ENCODE results near the gene DPEP1.
"Not testable (repeated sequence)": the region's sequence is repeated elsewhere in the genome, so short reads cannot be mapped to it uniquely, and the experiment has no call there.

Gene DPEP1

DNA sequence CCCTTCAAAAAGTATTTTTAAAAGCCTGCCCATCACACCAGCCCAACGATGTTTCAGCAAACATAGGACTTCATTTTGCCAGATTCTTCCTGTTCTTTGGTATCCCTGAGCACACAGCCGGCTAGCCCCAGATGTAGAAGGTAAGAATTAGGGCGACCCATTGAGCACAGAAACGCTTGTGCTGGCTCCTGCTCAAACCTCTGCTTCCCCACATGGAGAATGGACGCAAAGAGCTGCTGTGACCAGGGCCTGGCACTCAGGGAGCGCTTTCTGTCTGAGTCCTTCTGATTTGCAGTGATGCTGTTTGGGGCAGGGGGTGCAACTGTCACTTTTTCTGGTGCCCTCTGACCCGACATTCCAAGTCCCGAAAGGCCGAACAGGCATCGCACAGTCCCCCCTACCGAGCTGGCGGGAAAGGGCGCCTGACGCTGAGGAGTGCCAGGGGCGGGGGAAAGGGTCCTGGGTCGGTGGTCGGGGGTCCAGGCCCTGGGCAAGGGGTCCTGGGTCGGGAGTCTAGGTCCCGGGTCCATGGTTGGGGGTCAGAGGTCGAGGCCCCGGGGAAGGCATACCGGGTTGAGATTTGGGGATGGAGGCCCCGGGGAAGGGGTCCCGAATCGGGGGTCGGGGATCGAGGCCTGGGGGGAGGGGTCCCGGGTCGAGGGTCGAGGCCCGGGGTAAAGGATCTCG, 43.1 kb downstream of the DPEP1 start:
- H3K36me3 ChIP-seq (ENCODE audit: insufficient read depth, low read length): peaks cover 6% of the 10 kb centered on the region; the same call in 1 of the 2 replicates
- H3K79me2 ChIP-seq (ENCODE audit: control insufficient read depth, insufficient read depth, low read length, unreplicated experiment): peaks cover 68% of the 10 kb centered on the region
- H3K27ac ChIP-seq (ENCODE audit: low read depth, low read length): peak overlapping the region; percentile 73; the same call in 1 of the 2 replicates

DNA sequence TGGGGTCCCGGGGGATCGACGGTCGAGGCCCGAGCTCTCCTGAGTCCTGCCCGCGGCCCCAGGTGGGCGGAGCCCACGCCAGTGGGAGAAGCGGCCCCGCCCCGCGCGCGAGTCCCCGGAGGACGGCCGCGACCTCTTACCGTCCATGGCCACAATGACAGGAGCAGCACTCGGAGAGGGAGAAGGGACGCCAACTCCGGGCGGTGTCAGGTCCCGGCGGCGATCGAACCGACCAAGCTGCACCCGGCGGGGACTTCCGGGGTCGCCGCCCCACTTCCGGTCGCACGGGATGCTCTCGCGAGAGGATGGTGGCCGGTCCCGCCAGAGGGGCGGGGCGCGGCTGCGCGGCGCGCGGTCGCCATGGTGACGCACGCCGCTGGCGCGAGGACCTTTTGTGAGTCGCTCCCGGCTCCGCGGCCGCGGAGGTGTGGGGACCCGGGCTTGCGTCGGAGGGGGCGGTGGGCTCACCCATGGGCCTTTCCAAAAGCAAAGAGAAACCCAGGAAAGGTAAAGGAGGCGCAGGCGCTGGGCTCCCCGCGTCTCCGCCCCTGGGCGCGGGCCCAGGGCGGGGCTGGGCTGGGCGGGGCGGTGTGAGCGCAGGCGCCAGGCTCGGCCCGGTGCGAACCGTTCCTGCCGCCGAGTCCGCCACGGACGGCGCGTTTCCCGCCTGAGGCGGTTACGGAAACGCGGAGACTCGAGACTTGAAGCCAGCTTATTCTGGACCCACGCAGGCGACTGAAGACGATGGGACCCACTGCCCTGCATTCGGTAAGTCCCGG, 44.2 kb downstream of the DPEP1 start, which contains the start of the genes CHMP1A and SPATA33:
Gene CHMP1A (minus strand): TSS at position 267 of the 779 bp plus-strand sequence. CDS start 120 bp downstream, at position 147.
Gene SPATA33 (plus strand): TSS at position 395 of the 779 bp plus-strand sequence. CDS start 76 bp downstream, at position 471.
- Histone ChIP-seq H3K27ac (ENCODE audit: low read depth, low read length) (peak within 1 kb of the TSS; percentile 73), H3K27me3 (ENCODE audit: insufficient read depth, low read length) (no peaks in the 10 kb centered on the region), H3K4me3 (ENCODE audit: low read depth, low read length) (peak within 1 kb of the TSS; percentile 98), H2AFZ (ENCODE audit: low read length, unreplicated experiment) (peak within 1 kb of the TSS; percentile 97), H3K79me2 (ENCODE audit: control insufficient read depth, insufficient read depth, low read length, unreplicated experiment) (peaks cover 65% of the 10 kb centered on the region), H3K4me1 (ENCODE audit: control insufficient read depth, insufficient read depth, low read length, unreplicated experiment) (peaks cover 6% of the 10 kb centered on the region), H3K36me3 (ENCODE audit: insufficient read depth, low read length) (peaks cover 6% of the 10 kb centered on the region; the same call in 1 of the 2 replicates)

More for the DNA sequence above, 43.1 kb downstream of the DPEP1 start:
- H2AFZ ChIP-seq (ENCODE audit: low read length, unreplicated experiment): no peak overlapping the region
- H3K27me3 ChIP-seq (ENCODE audit: insufficient read depth, low read length): no peaks in the 10 kb centered on the region
- H3K4me1 ChIP-seq (ENCODE audit: control insufficient read depth, insufficient read depth, low read length, unreplicated experiment): peaks cover 6% of the 10 kb centered on the region
- peak overlapping the region; percentile 98 for H3K4me3 ChIP-seq (ENCODE audit: low read depth, low read length)

DNA sequence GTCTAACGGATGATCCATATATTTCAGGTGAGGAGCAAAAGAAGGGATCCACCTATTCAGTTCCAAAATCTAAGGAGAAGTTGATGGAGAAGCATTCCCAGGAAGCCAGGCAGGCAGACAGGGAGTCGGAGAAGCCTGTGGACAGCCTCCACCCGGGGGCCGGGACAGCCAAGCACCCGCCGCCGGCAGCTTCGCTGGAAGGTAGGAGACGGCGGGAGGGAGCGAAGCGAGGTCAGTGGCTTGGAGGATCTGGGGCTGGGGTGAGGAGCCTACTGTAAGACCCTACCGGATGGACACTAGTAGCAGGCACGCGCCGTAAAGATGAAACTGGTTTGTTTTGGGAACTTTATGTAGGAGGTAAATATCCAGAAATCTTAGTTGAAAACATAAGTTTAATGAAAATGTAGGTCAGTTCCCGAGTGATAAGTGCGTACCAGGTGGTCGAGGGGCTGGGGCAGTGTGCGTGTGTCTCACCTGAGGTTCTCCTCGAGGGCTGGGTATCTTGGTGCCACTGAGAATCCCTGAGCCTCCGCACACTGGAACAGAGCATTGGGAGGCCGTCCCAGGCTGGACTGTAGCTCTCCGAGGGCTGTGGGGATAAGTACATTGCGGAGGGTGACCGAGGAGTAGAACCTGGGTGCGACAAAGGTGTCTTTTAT, 44.9 kb downstream of the DPEP1 start:
- Histone ChIP-seq H3K27me3 (ENCODE audit: insufficient read depth, low read length) (no peaks in the 10 kb centered on the region), H3K27ac (ENCODE audit: low read depth, low read length) (peak overlapping the region; percentile 73), H3K79me2 (ENCODE audit: control insufficient read depth, insufficient read depth, low read length, unreplicated experiment) (peaks cover 64% of the 10 kb centered on the region), H3K4me1 (ENCODE audit: control insufficient read depth, insufficient read depth, low read length, unreplicated experiment) (peaks cover 6% of the 10 kb centered on the region), H2AFZ (ENCODE audit: low read length, unreplicated experiment) (peak overlapping the region; percentile 97), H3K36me3 (ENCODE audit: insufficient read depth, low read length) (peaks cover 6% of the 10 kb centered on the region; the same call in 1 of the 2 replicates), H3K4me3 (ENCODE audit: low read depth, low read length) (peak overlapping the region; percentile 98)

DNA sequence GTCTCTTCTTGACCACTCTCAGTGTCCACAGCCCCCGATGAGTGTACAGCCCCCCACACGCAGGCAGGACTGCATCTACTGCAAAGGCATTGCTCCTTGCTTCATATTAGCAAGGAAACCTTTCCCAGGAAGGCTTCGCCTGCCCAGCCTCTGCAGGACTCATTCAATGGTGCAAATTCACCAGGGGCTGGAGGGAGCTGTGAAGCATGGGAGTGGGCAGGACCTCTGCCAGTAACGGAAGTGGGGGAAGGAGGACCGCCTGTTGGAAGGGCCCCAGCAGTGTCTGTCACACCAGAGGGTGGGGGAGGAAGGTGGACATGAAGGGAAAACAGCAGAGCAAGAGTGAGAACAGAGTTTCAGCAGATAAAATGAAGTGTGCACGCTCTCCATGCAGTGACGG, 46.7 kb downstream of the DPEP1 start:
- Histone ChIP-seq H3K4me3 (ENCODE audit: low read depth, low read length) (no peak overlapping the region), H3K79me2 (ENCODE audit: control insufficient read depth, insufficient read depth, low read length, unreplicated experiment) (peaks cover 51% of the 10 kb centered on the region), H2AFZ (ENCODE audit: low read length, unreplicated experiment) (no peak overlapping the region), H3K4me1 (ENCODE audit: control insufficient read depth, insufficient read depth, low read length, unreplicated experiment) (peaks cover 6% of the 10 kb centered on the region), H3K36me3 (ENCODE audit: insufficient read depth, low read length) (peaks cover 9% of the 10 kb centered on the region; the same call in 1 of the 2 replicates), H3K27ac (ENCODE audit: low read depth, low read length) (no peak overlapping the region), H3K27me3 (ENCODE audit: insufficient read depth, low read length) (no peaks in the 10 kb centered on the region)

DNA sequence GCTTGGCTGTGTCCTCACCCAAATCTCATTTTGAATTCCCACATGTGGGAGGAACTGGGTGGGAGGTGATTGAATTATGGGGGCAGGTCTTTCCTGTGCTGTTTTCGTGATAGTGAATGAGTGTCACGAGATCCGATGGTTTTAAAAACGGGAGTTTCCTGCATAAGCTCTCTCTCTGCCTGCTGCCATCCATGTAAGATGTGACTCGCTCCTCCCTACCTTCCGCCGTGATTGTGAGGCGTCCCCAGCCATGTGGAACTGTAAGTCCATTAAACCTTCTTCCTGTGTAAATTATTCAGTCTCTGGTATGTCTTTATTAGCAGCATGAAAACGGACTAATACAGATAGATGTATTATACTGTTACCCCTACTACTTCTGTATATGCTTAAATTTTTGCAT, 47.8 kb downstream of the DPEP1 start:
- peaks cover 5% of the 10 kb centered on the region for H3K4me1 ChIP-seq (ENCODE audit: control insufficient read depth, insufficient read depth, low read length, unreplicated experiment)
- peaks cover 9% of the 10 kb centered on the region; the same call in 1 of the 2 replicates for H3K36me3 ChIP-seq (ENCODE audit: insufficient read depth, low read length)
- H2AFZ ChIP-seq (ENCODE audit: low read length, unreplicated experiment): no peak overlapping the region
- no peak overlapping the region for H3K27ac ChIP-seq (ENCODE audit: low read depth, low read length)
- H3K27me3 ChIP-seq (ENCODE audit: insufficient read depth, low read length): no peaks in the 10 kb centered on the region
- H3K79me2 ChIP-seq (ENCODE audit: control insufficient read depth, insufficient read depth, low read length, unreplicated experiment): peaks cover 41% of the 10 kb centered on the region
- H3K4me3 ChIP-seq (ENCODE audit: low read depth, low read length): no peak overlapping the region

DNA sequence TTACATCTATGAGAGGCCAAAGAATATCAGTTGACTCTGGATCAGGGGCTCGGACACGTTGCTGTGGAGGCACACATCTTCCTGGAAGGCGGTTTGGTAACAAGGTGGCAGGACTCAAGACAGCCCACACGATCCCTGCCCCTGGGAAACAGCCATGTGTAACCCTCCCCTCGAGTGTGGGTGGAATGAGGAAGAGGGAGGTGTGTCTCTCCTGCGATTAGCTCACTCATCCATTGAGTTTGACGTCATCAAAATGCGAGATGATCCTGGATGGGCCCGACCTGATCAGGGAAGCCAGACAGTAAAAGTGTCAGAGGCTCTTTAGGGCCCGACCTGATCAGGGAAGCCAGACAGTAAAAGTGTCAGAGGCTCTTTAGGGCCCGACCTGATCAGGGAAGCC, 50.8 kb downstream of the DPEP1 start:
- H3K27me3 ChIP-seq (ENCODE audit: insufficient read depth, low read length): not testable (repeated sequence)

DNA sequence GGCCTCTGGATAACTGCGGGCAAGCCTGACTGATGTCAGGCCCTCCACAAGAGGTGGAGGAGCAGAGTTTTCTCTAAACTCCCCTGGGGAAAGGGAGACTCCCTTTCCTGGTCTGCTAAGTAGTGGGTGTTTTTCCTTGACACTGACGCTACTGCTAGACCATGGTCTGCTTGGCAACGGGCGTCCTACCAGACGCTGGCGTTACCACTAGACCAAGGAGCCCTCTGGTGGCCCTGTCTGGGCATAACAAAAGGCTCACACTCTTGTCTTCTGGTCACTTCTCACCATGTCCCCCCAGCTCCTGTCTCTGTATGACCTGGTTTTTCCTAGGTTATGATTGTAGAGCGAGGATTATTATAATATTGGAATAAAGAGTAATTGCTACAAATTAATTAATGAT, 53.6 kb downstream of the DPEP1 start:
- H3K36me3 ChIP-seq (ENCODE audit: insufficient read depth, low read length); H2AFZ ChIP-seq (ENCODE audit: low read length, unreplicated experiment); H3K27me3 ChIP-seq (ENCODE audit: insufficient read depth, low read length); H3K4me3 ChIP-seq (ENCODE audit: low read depth, low read length); H3K79me2 ChIP-seq (ENCODE audit: control insufficient read depth, insufficient read depth, low read length, unreplicated experiment); H3K27ac ChIP-seq (ENCODE audit: low read depth, low read length): not testable (repeated sequence)
- peaks cover 12% of the 10 kb centered on the region for H3K4me1 ChIP-seq (ENCODE audit: control insufficient read depth, insufficient read depth, low read length, unreplicated experiment)

More for the DNA sequence above, 50.8 kb downstream of the DPEP1 start:
- not testable (repeated sequence) for H3K27ac ChIP-seq (ENCODE audit: low read depth, low read length); H3K4me3 ChIP-seq (ENCODE audit: low read depth, low read length); H2AFZ ChIP-seq (ENCODE audit: low read length, unreplicated experiment); H3K36me3 ChIP-seq (ENCODE audit: insufficient read depth, low read length); H3K4me1 ChIP-seq (ENCODE audit: control insufficient read depth, insufficient read depth, low read length, unreplicated experiment)
- H3K79me2 ChIP-seq (ENCODE audit: control insufficient read depth, insufficient read depth, low read length, unreplicated experiment): peaks cover 14% of the 10 kb centered on the region

DNA sequence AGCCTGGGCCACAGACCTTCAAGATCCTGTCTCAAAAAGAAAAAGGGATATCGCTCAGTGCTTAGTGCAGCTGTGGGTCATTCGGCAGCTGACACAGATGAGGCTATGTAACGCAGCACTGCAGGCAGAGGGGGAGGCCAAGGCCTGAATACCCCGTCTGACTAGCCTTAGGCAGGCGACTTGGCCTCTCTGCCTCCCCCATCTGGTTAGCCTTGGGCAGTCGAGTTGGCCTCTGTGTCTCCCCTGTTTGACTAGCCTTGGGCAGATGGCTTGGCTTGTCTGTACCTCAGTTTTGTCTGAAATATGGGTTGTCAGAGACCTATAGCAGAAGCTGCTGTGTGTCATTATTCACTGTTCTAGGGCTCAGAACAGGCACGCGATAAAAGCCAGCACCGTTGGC, 54.2 kb downstream of the DPEP1 start:
- Histone ChIP-seq H3K4me3 (ENCODE audit: low read depth, low read length) (no peak overlapping the region), H3K79me2 (ENCODE audit: control insufficient read depth, insufficient read depth, low read length, unreplicated experiment) (no peaks in the 10 kb centered on the region), H3K4me1 (ENCODE audit: control insufficient read depth, insufficient read depth, low read length, unreplicated experiment) (peaks cover 12% of the 10 kb centered on the region), H3K27ac (ENCODE audit: low read depth, low read length) (no peak overlapping the region), H3K27me3 (ENCODE audit: insufficient read depth, low read length) (no peaks in the 10 kb centered on the region), H2AFZ (ENCODE audit: low read length, unreplicated experiment) (no peak overlapping the region), H3K36me3 (ENCODE audit: insufficient read depth, low read length) (peaks cover 3% of the 10 kb centered on the region; the same call in 1 of the 2 replicates)

DNA sequence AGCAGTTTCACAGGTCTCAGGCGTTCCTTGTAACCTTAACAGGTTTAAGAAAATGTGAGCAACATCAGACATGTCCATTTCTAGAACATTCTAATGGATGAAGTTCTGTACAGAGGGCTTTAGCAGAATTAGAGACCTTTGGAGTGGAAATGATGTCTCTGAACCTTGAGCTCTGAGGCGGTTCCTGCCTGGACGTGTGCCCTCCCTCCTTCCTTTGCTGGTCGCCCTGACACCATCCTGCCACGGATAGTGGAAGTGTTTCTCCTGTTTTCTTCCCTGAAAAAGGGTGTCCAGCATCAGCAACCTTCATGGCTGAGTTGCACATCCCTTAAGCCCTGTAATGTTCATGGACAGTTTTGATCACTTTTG, 55.3 kb downstream of the DPEP1 start:
- Histone ChIP-seq H3K27me3 (ENCODE audit: insufficient read depth, low read length) (no peaks in the 10 kb centered on the region), H3K4me1 (ENCODE audit: control insufficient read depth, insufficient read depth, low read length, unreplicated experiment) (peaks cover 12% of the 10 kb centered on the region), H3K36me3 (ENCODE audit: insufficient read depth, low read length) (no peaks in the 10 kb centered on the region), H2AFZ (ENCODE audit: low read length, unreplicated experiment) (no peak overlapping the region), H3K27ac (ENCODE audit: low read depth, low read length) (no peak overlapping the region), H3K79me2 (ENCODE audit: control insufficient read depth, insufficient read depth, low read length, unreplicated experiment) (no peaks in the 10 kb centered on the region), H3K4me3 (ENCODE audit: low read depth, low read length) (no peak overlapping the region)

DNA sequence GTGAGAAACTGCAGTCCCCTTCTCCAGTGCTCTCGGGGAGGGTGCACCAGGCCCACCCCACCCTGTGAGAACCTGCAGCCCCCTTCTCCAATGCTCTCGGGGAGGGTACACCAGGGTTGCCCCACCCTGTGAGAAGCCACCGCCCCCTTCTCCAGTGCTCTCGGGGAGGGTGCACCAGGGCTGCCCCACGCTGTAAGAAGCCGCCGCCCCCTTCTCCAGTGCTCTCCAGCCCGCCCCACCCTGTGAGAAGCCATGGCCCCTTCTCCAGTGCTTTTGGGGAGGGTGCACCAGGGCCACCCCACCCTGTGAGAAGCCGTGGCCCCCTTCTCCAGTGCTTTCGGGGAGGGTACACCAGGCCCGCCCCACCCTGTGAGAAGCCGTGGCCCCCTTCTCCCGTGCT, 56.3 kb downstream of the DPEP1 start:
- peaks cover 12% of the 10 kb centered on the region for H3K4me1 ChIP-seq (ENCODE audit: control insufficient read depth, insufficient read depth, low read length, unreplicated experiment)
- H3K36me3 ChIP-seq (ENCODE audit: insufficient read depth, low read length): 0 out of 2 replicates have a peak, but pooled peaks cover 1% of the 10 kb centered on the region
- H3K27ac ChIP-seq (ENCODE audit: low read depth, low read length): no peak overlapping the region
- H3K27me3 ChIP-seq (ENCODE audit: insufficient read depth, low read length): no peaks in the 10 kb centered on the region
- H3K79me2 ChIP-seq (ENCODE audit: control insufficient read depth, insufficient read depth, low read length, unreplicated experiment): no peaks in the 10 kb centered on the region
- H2AFZ ChIP-seq (ENCODE audit: low read length, unreplicated experiment): no peak overlapping the region
- no peak overlapping the region for H3K4me3 ChIP-seq (ENCODE audit: low read depth, low read length)

All from ACC112 (cell line).